LHCN-M2 (cell line): ENCODE data around the gene CEP76. TPM values are rescaled to one million over a fixed set of nuclear protein-coding genes. Genes with fewer than 3 reads are reported as not detected.
"Not testable (repeated sequence)": the region's sequence is repeated elsewhere in the genome, so short reads cannot be mapped to it uniquely, and the experiment has no call there.

Source experiments
- DNase-seq: peaks from one replicate; pipeline ENCODE4 v3.0.0-alpha.2; 2012; ENCODE audit warnings: low read depth
- total RNA-seq: library from RNA; depleted of rRNA; stranded (reverse); fragments of >200 nt; gene quantifications from 2 replicates; pipeline ENCODE4 v1.2.3, GENCODE V29; 2014; rRNA removed

CEP76 gene
- total RNA-seq, 1 experiment from 2014 or later: 13.8 TPM

- no peak for DNase-seq
These were observed 56.7 kb downstream of the CEP76 start for GRCh38 chr18:12645751-12646203.

- no peak for DNase-seq
These were observed 57.3 kb downstream of the CEP76 start for GRCh38 chr18:12645254-12645653.

GRCh38 chr18:12643756-12644155 is 58.8 kb downstream of the CEP76 start:
- peak; percentile 55 for DNase-seq

- DNase-seq: no peak
These were observed 61.7 kb downstream of the CEP76 start for GRCh38 chr18:12640881-12641200.

GRCh38 chr18:12639990-12640880 is 62.3 kb downstream of the CEP76 start:
- peak; percentile 89 for DNase-seq

GRCh38 chr18:12638644-12639124 is 63.8 kb downstream of the CEP76 start:
- DNase-seq: no peak

- DNase-seq: no peak
These were observed 64.5 kb downstream of the CEP76 start for GRCh38 chr18:12637901-12638643.

- no peak for DNase-seq
These were observed 65.1 kb downstream of the CEP76 start for GRCh38 chr18:12637393-12637792.

GRCh38 chr18:12631831-12632477 is 70.6 kb downstream of the CEP76 start:
- no peak for DNase-seq

- DNase-seq: peak; percentile 65
These were observed 72.4 kb downstream of the CEP76 start for GRCh38 chr18:12630136-12630535.

- DNase-seq: peak; percentile 80
These were observed 73.5 kb downstream of the CEP76 start for GRCh38 chr18:12628706-12629702.

GRCh38 chr18:12627199-12627598 is 75.3 kb downstream of the CEP76 start:
- DNase-seq: not testable (repeated sequence)

- no peak for DNase-seq
These were observed 77.3 kb downstream of the CEP76 start for GRCh38 chr18:12625241-12625640.

Other genes with a start within 250 kb of the CEP76 start
- gene SPIRE1, start 44.6 kb downstream of the CEP76 start, total RNA-seq: 21.6 and 26.0 TPM in 2 replicates
- 92.8 and 95.2 TPM in 2 replicates for gene PSMG2, start 319 bp upstream of the CEP76 start, total RNA-seq
- gene PTPN2, start 181.5 kb upstream of the CEP76 start, total RNA-seq: 36.5 and 40.2 TPM in 2 replicates
- gene SEH1L, start 245.3 kb upstream of the CEP76 start, total RNA-seq: 34.0 and 36.3 TPM in 2 replicates